Esophagus squamous epithelium (tissue), 4 donors: ENCODE measurements around the gene MYH3.

Experiments
- POLR2A ChIP-seq, 4 donors: fragments of 450-650 bp; IDR thresholded peaks; one replicate each; pipeline ENCODE4 v1.6.1; 2017; ENCODE audit warnings: antibody characterized with exemption in 4 of 4, mild to moderate bottlenecking in 4 of 4, moderate library complexity in 3 of 4
- TF ChIP-seq, protein P1 (sequence below), 6 experiments: fragments of 450-650 bp in 4 of 6; fragments of 200-600 bp in 2 of 6; sonication (generic) in 2 of 6; IDR thresholded peaks; one replicate each; pipeline ENCODE4 v1.5.1; 2016 to 2019; ENCODE audit warnings: antibody characterized with exemption in 6 of 6, mild to moderate bottlenecking in 4 of 6, moderate library complexity in 4 of 6

DNA sequence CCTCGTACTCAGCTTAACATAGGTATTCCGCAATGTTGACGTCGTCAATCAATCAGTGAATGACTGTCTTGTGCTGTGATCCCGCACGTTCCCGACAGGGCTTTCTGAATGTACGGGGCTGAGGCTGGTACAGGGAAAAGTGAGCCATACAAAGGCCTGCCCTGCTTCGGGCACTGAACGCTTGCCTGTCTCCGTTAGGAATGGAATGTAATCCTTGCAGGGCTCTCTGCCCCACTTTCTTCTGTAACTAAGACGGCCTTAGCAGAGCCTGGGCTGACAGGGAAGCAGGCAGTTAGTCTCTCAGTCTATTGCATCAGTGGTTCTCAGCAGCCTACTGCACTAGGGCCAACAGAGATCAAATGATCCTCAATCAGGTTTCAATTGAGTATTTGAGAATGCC lies 16.2 kb upstream of the MYH3 start:
- no peak for TF ChIP-seq POLR2A (IDR thresholded peaks at IDR 0.05)
- TF ChIP-seq, protein P1, sequence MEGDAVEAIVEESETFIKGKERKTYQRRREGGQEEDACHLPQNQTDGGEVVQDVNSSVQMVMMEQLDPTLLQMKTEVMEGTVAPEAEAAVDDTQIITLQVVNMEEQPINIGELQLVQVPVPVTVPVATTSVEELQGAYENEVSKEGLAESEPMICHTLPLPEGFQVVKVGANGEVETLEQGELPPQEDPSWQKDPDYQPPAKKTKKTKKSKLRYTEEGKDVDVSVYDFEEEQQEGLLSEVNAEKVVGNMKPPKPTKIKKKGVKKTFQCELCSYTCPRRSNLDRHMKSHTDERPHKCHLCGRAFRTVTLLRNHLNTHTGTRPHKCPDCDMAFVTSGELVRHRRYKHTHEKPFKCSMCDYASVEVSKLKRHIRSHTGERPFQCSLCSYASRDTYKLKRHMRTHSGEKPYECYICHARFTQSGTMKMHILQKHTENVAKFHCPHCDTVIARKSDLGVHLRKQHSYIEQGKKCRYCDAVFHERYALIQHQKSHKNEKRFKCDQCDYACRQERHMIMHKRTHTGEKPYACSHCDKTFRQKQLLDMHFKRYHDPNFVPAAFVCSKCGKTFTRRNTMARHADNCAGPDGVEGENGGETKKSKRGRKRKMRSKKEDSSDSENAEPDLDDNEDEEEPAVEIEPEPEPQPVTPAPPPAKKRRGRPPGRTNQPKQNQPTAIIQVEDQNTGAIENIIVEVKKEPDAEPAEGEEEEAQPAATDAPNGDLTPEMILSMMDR (IDR thresholded peaks at IDR 0.05): no peak
